ENCODE measurements around the gene BAZ2B. TPM values are rescaled to one million over a fixed set of nuclear protein-coding genes. Genes with fewer than 3 reads are reported as not detected.

Gene BAZ2B
- total RNA-seq, 3 donors from 2014 or later (not counting 1 experiment from before 2014, with no cell fraction given) = 59.8 to 73.7 (median 68.4) TPM

- H3K27ac ChIP-seq (ENCODE audit: low read length) = no peak overlapping the region
- no peaks in the 10 kb centered on the region for H3K36me3 ChIP-seq (ENCODE audit: control insufficient read depth, insufficient read depth, low read length)
- H3K27me3 ChIP-seq (ENCODE audit: control insufficient read depth, insufficient read depth, low read length) = no peaks in the 10 kb centered on the region
- Mint-ChIP-seq H3K4me3 (no peak overlapping the region), H3K9me3 (peaks cover 6 to 8% of the 10 kb centered on the region in 2 donors), H3K4me1 (no peaks in the 10 kb centered on the region), H3K27ac (no peak overlapping the region), H3K36me3 (peaks cover 14% of the 10 kb centered on the region), H3K27me3 (ENCODE audit: low read depth in 2 of 2) (peaks cover 0 to 6% of the 10 kb centered on the region in 2 donors)
- no peaks in the 10 kb centered on the region for H3K4me1 ChIP-seq (ENCODE audit: control insufficient read depth, insufficient read depth, low read length)
- DNase-seq = no peak
- H3K9me3 ChIP-seq (ENCODE audit: control insufficient read depth, insufficient read depth, low read length) = no peaks in the 10 kb centered on the region
- TF ChIP-seq, protein P1, sequence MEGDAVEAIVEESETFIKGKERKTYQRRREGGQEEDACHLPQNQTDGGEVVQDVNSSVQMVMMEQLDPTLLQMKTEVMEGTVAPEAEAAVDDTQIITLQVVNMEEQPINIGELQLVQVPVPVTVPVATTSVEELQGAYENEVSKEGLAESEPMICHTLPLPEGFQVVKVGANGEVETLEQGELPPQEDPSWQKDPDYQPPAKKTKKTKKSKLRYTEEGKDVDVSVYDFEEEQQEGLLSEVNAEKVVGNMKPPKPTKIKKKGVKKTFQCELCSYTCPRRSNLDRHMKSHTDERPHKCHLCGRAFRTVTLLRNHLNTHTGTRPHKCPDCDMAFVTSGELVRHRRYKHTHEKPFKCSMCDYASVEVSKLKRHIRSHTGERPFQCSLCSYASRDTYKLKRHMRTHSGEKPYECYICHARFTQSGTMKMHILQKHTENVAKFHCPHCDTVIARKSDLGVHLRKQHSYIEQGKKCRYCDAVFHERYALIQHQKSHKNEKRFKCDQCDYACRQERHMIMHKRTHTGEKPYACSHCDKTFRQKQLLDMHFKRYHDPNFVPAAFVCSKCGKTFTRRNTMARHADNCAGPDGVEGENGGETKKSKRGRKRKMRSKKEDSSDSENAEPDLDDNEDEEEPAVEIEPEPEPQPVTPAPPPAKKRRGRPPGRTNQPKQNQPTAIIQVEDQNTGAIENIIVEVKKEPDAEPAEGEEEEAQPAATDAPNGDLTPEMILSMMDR (IDR thresholded peaks at IDR 0.05) = no peak
- intact Hi-C loops (cut with micrococcal nuclease) = no loop called here
- no peak for ATAC-seq
- H3K4me3 ChIP-seq (ENCODE audit: low read length) = no peak overlapping the region
Observed at GRCh38 chr2:159307942-159308341, 308.4 kb downstream of the BAZ2B start.

- H3K27me3 ChIP-seq (ENCODE audit: control insufficient read depth, insufficient read depth, low read length) = no peaks in the 10 kb centered on the region
- Mint-ChIP-seq H3K27me3 (ENCODE audit: low read depth in 2 of 2) (peaks cover 0 to 7% of the 10 kb centered on the region in 2 donors), H3K4me1 (no peaks in the 10 kb centered on the region), H3K9me3 (peaks cover 6 to 8% of the 10 kb centered on the region in 2 donors), H3K36me3 (peaks cover 14% of the 10 kb centered on the region), H3K4me3 (no peak overlapping the region), H3K27ac (no peak overlapping the region)
- H3K4me3 ChIP-seq (ENCODE audit: low read length) = no peak overlapping the region
- no peaks in the 10 kb centered on the region for H3K9me3 ChIP-seq (ENCODE audit: control insufficient read depth, insufficient read depth, low read length)
- 93% methylated on average over 3 of the region's 3 CpGs for WGBS (ENCODE audit: insufficient coverage)
- no peaks in the 10 kb centered on the region for H3K36me3 ChIP-seq (ENCODE audit: control insufficient read depth, insufficient read depth, low read length)
- H3K27ac ChIP-seq (ENCODE audit: low read length) = no peak overlapping the region
- TF ChIP-seq, protein P1 (IDR thresholded peaks at IDR 0.05) = no peak
- DNase-seq = no peak
- no peak for ATAC-seq
- no peaks in the 10 kb centered on the region for H3K4me1 ChIP-seq (ENCODE audit: control insufficient read depth, insufficient read depth, low read length)
- intact Hi-C loops (cut with micrococcal nuclease) = no loop called here
Observed at GRCh38 chr2:159300586-159300985, 315.8 kb downstream of the BAZ2B start.

- Mint-ChIP-seq H3K36me3 (peaks cover 4% of the 10 kb centered on the region), H3K27ac (no peak overlapping the region), H3K4me1 (no peaks in the 10 kb centered on the region), H3K4me3 (no peak overlapping the region), H3K27me3 (ENCODE audit: low read depth in 2 of 2) (peaks cover 0 to 4% of the 10 kb centered on the region in 2 donors), H3K9me3 (peaks cover under 1 to 1% of the 10 kb centered on the region in 2 donors)
- H3K36me3 ChIP-seq (ENCODE audit: control insufficient read depth, insufficient read depth, low read length) = no peaks in the 10 kb centered on the region
- no peak overlapping the region for H3K27ac ChIP-seq (ENCODE audit: low read length)
- TF ChIP-seq, protein P1 (IDR thresholded peaks at IDR 0.05) = no peak
- intact Hi-C loops (cut with micrococcal nuclease) = no loop called here
- DNase-seq (no peak), ATAC-seq (no peak)
- H3K4me1 ChIP-seq (ENCODE audit: control insufficient read depth, insufficient read depth, low read length) = no peaks in the 10 kb centered on the region
- no peak overlapping the region for H3K4me3 ChIP-seq (ENCODE audit: low read length)
- H3K9me3 ChIP-seq (ENCODE audit: control insufficient read depth, insufficient read depth, low read length) = no peaks in the 10 kb centered on the region
- H3K27me3 ChIP-seq (ENCODE audit: control insufficient read depth, insufficient read depth, low read length) = no peaks in the 10 kb centered on the region
Observed at GRCh38 chr2:159298967-159299366, 317.4 kb downstream of the BAZ2B start.

DNA sequence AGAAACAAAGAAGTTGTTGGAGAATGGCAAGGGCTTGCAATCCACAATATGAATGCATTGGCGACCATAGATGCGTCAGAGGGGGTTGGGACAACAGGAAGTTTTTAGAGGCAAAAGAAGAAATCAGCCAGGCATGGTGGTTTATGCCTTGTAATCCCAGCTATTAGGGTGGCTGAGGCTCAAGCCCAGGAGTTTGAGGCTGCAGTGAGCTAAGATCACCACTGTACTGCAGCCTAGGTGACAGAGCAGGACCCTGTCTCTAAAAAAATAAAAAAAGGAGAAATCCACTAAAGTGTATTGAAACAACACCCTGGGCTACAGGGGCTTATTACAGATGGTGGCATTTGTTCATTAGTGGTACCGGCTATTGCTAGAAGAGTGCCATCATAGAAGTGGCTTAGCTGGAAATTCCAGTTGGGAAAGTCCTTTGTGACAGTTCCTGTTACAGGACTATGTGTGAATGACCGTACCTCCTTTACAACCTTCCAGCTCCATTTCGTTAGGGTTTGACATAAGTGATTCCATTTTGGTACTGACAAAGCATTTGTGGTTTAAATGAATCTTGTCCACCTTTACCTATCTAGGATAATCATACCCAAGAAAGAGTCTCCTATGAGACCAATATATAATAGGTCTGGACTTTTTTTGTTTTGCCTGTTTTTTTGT is 319.2 kb downstream of the BAZ2B start:
- intact Hi-C loops (cut with micrococcal nuclease) = no loop called here
- no peak for DNase-seq
- no peaks in the 10 kb centered on the region for H3K4me1 Mint-ChIP-seq
- H3K27me3 ChIP-seq (ENCODE audit: control insufficient read depth, insufficient read depth, low read length) = no peaks in the 10 kb centered on the region
- H3K27me3 Mint-ChIP-seq (ENCODE audit: low read depth in 2 of 2) = peaks cover 0 to 4% of the 10 kb centered on the region in 2 donors
- H3K36me3 ChIP-seq (ENCODE audit: control insufficient read depth, insufficient read depth, low read length) = no peaks in the 10 kb centered on the region
- WGBS (ENCODE audit: insufficient coverage) = 92% methylated on average over 4 of the region's 5 CpGs
- no peaks in the 10 kb centered on the region for H3K36me3 Mint-ChIP-seq
- H3K9me3 ChIP-seq (ENCODE audit: control insufficient read depth, insufficient read depth, low read length) = no peaks in the 10 kb centered on the region
- TF ChIP-seq, protein P1 (IDR thresholded peaks at IDR 0.05) = no peak
- no peak overlapping the region for H3K4me3 Mint-ChIP-seq
- H3K27ac ChIP-seq (ENCODE audit: low read length) = no peak overlapping the region
- no peak overlapping the region for H3K27ac Mint-ChIP-seq
- no peaks in the 10 kb centered on the region for H3K9me3 Mint-ChIP-seq
- ATAC-seq = no peak
- no peak overlapping the region for H3K4me3 ChIP-seq (ENCODE audit: low read length)
- H3K4me1 ChIP-seq (ENCODE audit: control insufficient read depth, insufficient read depth, low read length) = no peaks in the 10 kb centered on the region

Measured in natural killer cell (primary cell).